Fibroblast of lung (primary cell): ENCODE data around the gene TTC38.

Experiments used
- EZH2 ChIP-seq: IDR thresholded peaks from 2 replicates; pipeline ENCODE4 v1.5.1; 2012; ENCODE audit warnings: low read length, control low read depth, mild to moderate bottlenecking; ENCODE audit errors: missing control alignments
- TF ChIP-seq, protein P1 (sequence below), 2 donors: IDR thresholded peaks in 1 of 2; conservative IDR thresholded peaks in 1 of 2; 1 replicate in 1 of 2; 2 replicates in 1 of 2; pipeline ENCODE4 v1.5.1; 2011 to 2012; ENCODE audit warnings: low read length in 2 of 2, control low read depth in 1 of 2, inconsistent platforms in 1 of 2, low read depth in 1 of 2, mild to moderate bottlenecking in 1 of 2

DNA sequence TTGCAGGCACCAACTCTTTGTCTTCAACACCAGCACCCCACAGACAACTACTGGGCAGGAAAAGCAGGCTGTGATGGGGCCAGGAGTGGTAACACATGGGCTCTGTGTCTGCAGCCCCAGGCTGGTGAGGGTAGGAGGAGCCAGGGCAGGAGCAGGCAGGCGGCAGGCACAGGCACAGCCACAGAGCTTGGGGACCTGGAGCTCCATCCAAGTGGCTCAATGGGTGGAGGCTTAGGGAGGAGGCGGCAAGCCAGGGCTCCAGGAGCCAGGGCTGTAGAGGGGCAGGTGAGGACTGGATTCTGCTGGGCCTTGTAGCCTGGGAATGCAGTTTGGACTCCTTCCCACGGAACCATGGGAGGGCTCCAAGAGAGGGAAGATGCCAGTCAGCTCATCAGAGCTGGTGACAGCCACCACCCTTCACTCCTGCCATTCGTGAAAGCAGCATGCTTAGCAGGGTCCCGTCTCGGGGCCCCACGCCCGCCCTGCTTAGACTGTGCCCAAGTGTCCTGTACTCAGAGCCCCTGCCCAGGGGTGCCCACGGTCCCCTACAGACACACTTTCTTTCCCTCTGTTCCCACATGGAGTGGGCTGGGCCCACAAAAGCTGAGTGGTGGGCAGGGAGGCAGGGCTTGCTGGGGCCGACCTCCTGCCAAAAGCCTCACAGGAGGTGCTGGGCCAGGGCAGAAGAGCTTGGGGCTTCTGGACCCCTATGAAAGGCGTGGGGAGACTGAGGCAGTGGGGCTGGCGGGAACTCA is 12.4 kb downstream of the TTC38 start:
- TF ChIP-seq, protein P1, sequence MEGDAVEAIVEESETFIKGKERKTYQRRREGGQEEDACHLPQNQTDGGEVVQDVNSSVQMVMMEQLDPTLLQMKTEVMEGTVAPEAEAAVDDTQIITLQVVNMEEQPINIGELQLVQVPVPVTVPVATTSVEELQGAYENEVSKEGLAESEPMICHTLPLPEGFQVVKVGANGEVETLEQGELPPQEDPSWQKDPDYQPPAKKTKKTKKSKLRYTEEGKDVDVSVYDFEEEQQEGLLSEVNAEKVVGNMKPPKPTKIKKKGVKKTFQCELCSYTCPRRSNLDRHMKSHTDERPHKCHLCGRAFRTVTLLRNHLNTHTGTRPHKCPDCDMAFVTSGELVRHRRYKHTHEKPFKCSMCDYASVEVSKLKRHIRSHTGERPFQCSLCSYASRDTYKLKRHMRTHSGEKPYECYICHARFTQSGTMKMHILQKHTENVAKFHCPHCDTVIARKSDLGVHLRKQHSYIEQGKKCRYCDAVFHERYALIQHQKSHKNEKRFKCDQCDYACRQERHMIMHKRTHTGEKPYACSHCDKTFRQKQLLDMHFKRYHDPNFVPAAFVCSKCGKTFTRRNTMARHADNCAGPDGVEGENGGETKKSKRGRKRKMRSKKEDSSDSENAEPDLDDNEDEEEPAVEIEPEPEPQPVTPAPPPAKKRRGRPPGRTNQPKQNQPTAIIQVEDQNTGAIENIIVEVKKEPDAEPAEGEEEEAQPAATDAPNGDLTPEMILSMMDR (conservative IDR thresholded peaks at IDR 0.05 in 1 of 2, IDR thresholded peaks at IDR 0.05 in 1 of 2; ENCODE audit: low read depth in 1 of 2, low read length in 2 of 2), result no peak
- TF ChIP-seq EZH2, result no peak
